Ishikawa (cell line): ENCODE results near the gene OBSCN.

Experiments used
- CREB1 ChIP-seq: IDR thresholded peaks from 2 replicates; pipeline ENCODE4 v1.6.1; 2012; ENCODE audit warnings: low read depth
- EP300 ChIP-seq: IDR thresholded peaks from 2 replicates; pipeline ENCODE4 v1.6.1; 2012; ENCODE audit warnings: borderline replicate concordance
- NFIC ChIP-seq: IDR thresholded peaks from 2 replicates; pipeline ENCODE4 v1.6.1; 2012
- TAF1 ChIP-seq: IDR thresholded peaks from 2 replicates; pipeline ENCODE4 v1.6.1; 2012; ENCODE audit warnings: low read depth, mild to moderate bottlenecking
- TEAD4 ChIP-seq: IDR thresholded peaks from 2 replicates; pipeline ENCODE4 v1.6.1; 2012
- YY1 ChIP-seq: IDR thresholded peaks from 2 replicates; pipeline ENCODE4 v1.6.1; 2012; ENCODE audit warnings: low read depth
- ZBTB7A ChIP-seq: IDR thresholded peaks from 2 replicates; pipeline ENCODE4 v1.6.1; 2012; ENCODE audit warnings: low read depth
- TF ChIP-seq, protein P1 (sequence below): IDR thresholded peaks from 2 replicates; pipeline ENCODE4 v1.6.1; 2012

DNA sequence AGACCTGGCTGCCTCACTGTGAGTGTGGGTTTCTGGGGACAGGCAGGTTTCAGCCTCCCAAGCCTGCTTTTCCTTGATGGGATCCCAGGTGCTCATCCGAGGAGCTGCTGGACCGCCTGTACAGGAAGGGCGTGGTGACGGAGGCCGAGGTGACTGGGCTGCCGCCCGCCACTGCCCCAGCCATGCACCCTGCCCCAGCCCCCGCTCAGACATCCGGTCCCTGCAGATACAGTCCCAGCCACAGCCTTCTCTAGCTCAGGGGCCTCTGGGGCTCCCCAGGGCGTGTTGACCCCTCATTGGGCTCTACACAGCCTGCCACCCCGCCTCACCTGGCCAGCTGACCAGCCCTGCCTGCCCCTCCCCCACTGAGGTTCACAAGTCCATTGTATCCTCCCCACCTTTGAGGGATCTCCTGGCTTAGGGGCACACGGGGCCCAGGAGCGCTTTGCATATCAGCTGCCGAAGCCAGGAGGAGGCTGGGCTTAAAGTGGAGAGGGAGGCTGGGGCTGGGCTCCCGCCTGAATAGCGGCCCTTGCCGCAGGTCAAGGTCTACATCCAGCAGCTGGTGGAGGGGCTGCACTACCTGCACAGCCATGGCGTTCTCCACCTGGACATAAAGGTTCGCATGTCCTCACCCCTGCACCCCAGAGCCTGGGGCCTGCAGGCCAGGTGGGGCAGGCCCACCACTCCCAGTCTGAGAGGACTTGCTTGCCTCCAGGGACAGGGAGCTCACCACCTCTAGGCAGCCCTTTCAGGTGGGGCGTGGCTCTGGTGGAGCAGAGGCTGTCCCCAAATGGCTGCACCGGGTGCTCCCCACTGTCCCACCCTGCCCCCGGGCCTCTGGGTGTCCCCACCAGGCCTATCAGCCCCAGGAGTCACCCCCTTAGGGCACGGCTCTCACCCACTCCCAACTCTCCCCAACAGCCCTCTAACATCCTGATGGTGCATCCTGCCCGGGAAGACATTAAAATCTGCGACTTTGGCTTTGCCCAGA, 160.3 kb downstream of the OBSCN start:
- no peak for TF ChIP-seq ZBTB7A
- TF ChIP-seq NFIC, result no peak
- TF ChIP-seq YY1, result no peak
- TF ChIP-seq, protein P1, sequence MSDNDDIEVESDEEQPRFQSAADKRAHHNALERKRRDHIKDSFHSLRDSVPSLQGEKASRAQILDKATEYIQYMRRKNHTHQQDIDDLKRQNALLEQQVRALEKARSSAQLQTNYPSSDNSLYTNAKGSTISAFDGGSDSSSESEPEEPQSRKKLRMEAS, result no peak
- TF ChIP-seq TEAD4, result no peak
- no peak for TF ChIP-seq TAF1
- TF ChIP-seq CREB1, result no peak
- TF ChIP-seq EP300, result no peak
